ENCODE measurements around the gene ZFC3H1.
"Not testable (repeated sequence)": the region's sequence is repeated elsewhere in the genome, so short reads cannot be mapped to it uniquely, and the experiment has no call there.

The ZFC3H1 gene

GRCh38 chr12:71587012-71587411 is 76.6 kb downstream of the ZFC3H1 start:
- no peak overlapping the region for H3K4me3 ChIP-seq (ENCODE audit: low read length)
- no peak for TF ChIP-seq ZNF274 (IDR thresholded peaks at IDR 0.05; ENCODE audit: low read depth, low read length)

- no peak overlapping the region for H3K4me3 ChIP-seq (ENCODE audit: low read length)
- no peak for TF ChIP-seq ZNF274 (IDR thresholded peaks at IDR 0.05; ENCODE audit: low read depth, low read length)
These were observed 78.4 kb downstream of the ZFC3H1 start for GRCh38 chr12:71585218-71585617.

- no peak for TF ChIP-seq ZNF274 (IDR thresholded peaks at IDR 0.05; ENCODE audit: low read depth, low read length)
- H3K4me3 ChIP-seq (ENCODE audit: low read length), result no peak overlapping the region
These were observed 79.3 kb downstream of the ZFC3H1 start for GRCh38 chr12:71584356-71584755.

- H3K4me3 ChIP-seq (ENCODE audit: low read length), result no peak overlapping the region
- TF ChIP-seq ZNF274 (IDR thresholded peaks at IDR 0.05; ENCODE audit: low read depth, low read length), result no peak
These were observed 80.7 kb downstream of the ZFC3H1 start for GRCh38 chr12:71582925-71583324.

- no peak for TF ChIP-seq ZNF274 (IDR thresholded peaks at IDR 0.05; ENCODE audit: low read depth, low read length)
- no peak overlapping the region for H3K4me3 ChIP-seq (ENCODE audit: low read length)
These were observed 82.4 kb downstream of the ZFC3H1 start for GRCh38 chr12:71581206-71581605.

- TF ChIP-seq ZNF274 (IDR thresholded peaks at IDR 0.05; ENCODE audit: low read depth, low read length), result no peak
- no peak overlapping the region for H3K4me3 ChIP-seq (ENCODE audit: low read length)
These were observed 84.9 kb downstream of the ZFC3H1 start for GRCh38 chr12:71578694-71579258.

- no peak overlapping the region for H3K4me3 ChIP-seq (ENCODE audit: low read length)
- no peak for TF ChIP-seq ZNF274 (IDR thresholded peaks at IDR 0.05; ENCODE audit: low read depth, low read length)
These were observed 87.2 kb downstream of the ZFC3H1 start for GRCh38 chr12:71576496-71576895.

GRCh38 chr12:71569885-71570284 is 93.8 kb downstream of the ZFC3H1 start:
- not testable (repeated sequence) for H3K4me3 ChIP-seq (ENCODE audit: low read length)

- TF ChIP-seq ZNF274 (IDR thresholded peaks at IDR 0.05; ENCODE audit: low read depth, low read length), result no peak
- H3K4me3 ChIP-seq (ENCODE audit: low read length), result no peak overlapping the region
These were observed 96.1 kb downstream of the ZFC3H1 start for GRCh38 chr12:71567537-71567936.

- TF ChIP-seq ZNF274 (IDR thresholded peaks at IDR 0.05; ENCODE audit: low read depth, low read length), result no peak
These were observed 97.0 kb downstream of the ZFC3H1 start for GRCh38 chr12:71566655-71567054.

GRCh38 chr12:71565535-71565934 is 98.1 kb downstream of the ZFC3H1 start:
- TF ChIP-seq ZNF274 (IDR thresholded peaks at IDR 0.05; ENCODE audit: low read depth, low read length), result no peak
- H3K4me3 ChIP-seq (ENCODE audit: low read length), result no peak overlapping the region

More at GRCh38 chr12:71566655-71567054, 97.0 kb downstream of the ZFC3H1 start:
- H3K4me3 ChIP-seq (ENCODE audit: low read length), result no peak overlapping the region

GRCh38 chr12:71562676-71563595 is 100.7 kb downstream of the ZFC3H1 start:
- H3K4me3 ChIP-seq (ENCODE audit: low read length), result no peak overlapping the region
- no peak for TF ChIP-seq ZNF274 (IDR thresholded peaks at IDR 0.05; ENCODE audit: low read depth, low read length)
